ENCODE data around the gene GPR65.
A peak's percentile ranks its signal among the peaks of the same experiment; 100 is the strongest.
"Not testable (repeated sequence)": the region's sequence is repeated elsewhere in the genome, so short reads cannot be mapped to it uniquely, and the experiment has no call there.

The GPR65 gene

GRCh38 chr14:88024252-88025086, 19.5 kb downstream of the GPR65 start:
- H3K4me3 ChIP-seq (ENCODE audit: low read depth in 1 of 2, low read length in 2 of 2); H3K27me3 ChIP-seq (ENCODE audit: insufficient read depth, low read length, poor library complexity); H3K79me2 ChIP-seq (ENCODE audit: insufficient read depth, low read length); H3K36me3 ChIP-seq (ENCODE audit: insufficient read depth, low read length); H4K20me1 ChIP-seq (ENCODE audit: insufficient read depth, low read length); H3K4me2 ChIP-seq (ENCODE audit: insufficient read depth, low read length); H3K9me3 ChIP-seq (ENCODE audit: insufficient read depth, low read length, severe bottlenecking); H3K9ac ChIP-seq (ENCODE audit: low read depth, low read length); DNase-seq; ATAC-seq (ENCODE audit: insufficient read depth, low read depth); H2AFZ ChIP-seq (ENCODE audit: low read depth, low read length); H3K27ac ChIP-seq (ENCODE audit: low read length): not testable (repeated sequence)
- peaks cover 30% of the 10 kb centered on the region for H3K4me1 ChIP-seq (ENCODE audit: insufficient read depth, low read length)

- H3K27me3 ChIP-seq (ENCODE audit: insufficient read depth, low read length, poor library complexity) = no peaks in the 10 kb centered on the region
- no peaks in the 10 kb centered on the region for H3K36me3 ChIP-seq (ENCODE audit: insufficient read depth, low read length)
- H2AFZ ChIP-seq (ENCODE audit: low read depth, low read length) = no peak overlapping the region
- peaks cover 30% of the 10 kb centered on the region for H3K4me1 ChIP-seq (ENCODE audit: insufficient read depth, low read length)
- no peaks in the 10 kb centered on the region for H4K20me1 ChIP-seq (ENCODE audit: insufficient read depth, low read length)
- no peak for DNase-seq
- H3K4me2 ChIP-seq (ENCODE audit: insufficient read depth, low read length) = no peak overlapping the region
- ATAC-seq (ENCODE audit: insufficient read depth, low read depth) = no peak
- H3K9me3 ChIP-seq (ENCODE audit: insufficient read depth, low read length, severe bottlenecking) = no peaks in the 10 kb centered on the region
- no peak overlapping the region for H3K27ac ChIP-seq (ENCODE audit: low read length)
- TF ChIP-seq EZH2 (IDR thresholded peaks at IDR 0.05; ENCODE audit: borderline replicate concordance, low read depth, low read length, severe bottlenecking) = no peak
- TF ChIP-seq CTCF (IDR thresholded peaks at IDR 0.05; ENCODE audit: borderline replicate concordance, extremely low read depth, low read length, poor library complexity, severe bottlenecking) = no peak
- H3K9ac ChIP-seq (ENCODE audit: low read depth, low read length) = no peak overlapping the region
- no peaks in the 10 kb centered on the region for H3K79me2 ChIP-seq (ENCODE audit: insufficient read depth, low read length)
- no peak overlapping the region for H3K4me3 ChIP-seq (ENCODE audit: low read depth in 1 of 2, low read length in 2 of 2)
Observed at GRCh38 chr14:88025313-88025712, 20.4 kb downstream of the GPR65 start.

GRCh38 chr14:88026890-88027289, 22.0 kb downstream of the GPR65 start:
- H3K79me2 ChIP-seq (ENCODE audit: insufficient read depth, low read length) = no peaks in the 10 kb centered on the region

More at GRCh38 chr14:88026890-88027289, 22.0 kb downstream of the GPR65 start:
- H3K4me1 ChIP-seq (ENCODE audit: insufficient read depth, low read length) = peaks cover 30% of the 10 kb centered on the region
- H3K27me3 ChIP-seq (ENCODE audit: insufficient read depth, low read length, poor library complexity) = no peaks in the 10 kb centered on the region
- peak; percentile 66 for ATAC-seq (ENCODE audit: insufficient read depth, low read depth)
- H3K9me3 ChIP-seq (ENCODE audit: insufficient read depth, low read length, severe bottlenecking) = no peaks in the 10 kb centered on the region
- TF ChIP-seq EZH2 (IDR thresholded peaks at IDR 0.05; ENCODE audit: borderline replicate concordance, low read depth, low read length, severe bottlenecking) (no peak), CTCF (IDR thresholded peaks at IDR 0.05; ENCODE audit: borderline replicate concordance, extremely low read depth, low read length, poor library complexity, severe bottlenecking) (no peak)
- H3K36me3 ChIP-seq (ENCODE audit: insufficient read depth, low read length) = no peaks in the 10 kb centered on the region
- H2AFZ ChIP-seq (ENCODE audit: low read depth, low read length) = peak overlapping the region; percentile 74
- H3K4me2 ChIP-seq (ENCODE audit: insufficient read depth, low read length) = peak overlapping the region; percentile 26
- H3K9ac ChIP-seq (ENCODE audit: low read depth, low read length) = no peak overlapping the region
- peak overlapping the region; percentile 60 for H3K27ac ChIP-seq (ENCODE audit: low read length)
- H4K20me1 ChIP-seq (ENCODE audit: insufficient read depth, low read length) = no peaks in the 10 kb centered on the region
- H3K4me3 ChIP-seq (ENCODE audit: low read depth in 1 of 2, low read length in 2 of 2) = no peak overlapping the region
- peak; percentile 15 for DNase-seq

Data from DND-41 (cell line).